Measurements from ENCODE around the gene RFX8.

DNA sequence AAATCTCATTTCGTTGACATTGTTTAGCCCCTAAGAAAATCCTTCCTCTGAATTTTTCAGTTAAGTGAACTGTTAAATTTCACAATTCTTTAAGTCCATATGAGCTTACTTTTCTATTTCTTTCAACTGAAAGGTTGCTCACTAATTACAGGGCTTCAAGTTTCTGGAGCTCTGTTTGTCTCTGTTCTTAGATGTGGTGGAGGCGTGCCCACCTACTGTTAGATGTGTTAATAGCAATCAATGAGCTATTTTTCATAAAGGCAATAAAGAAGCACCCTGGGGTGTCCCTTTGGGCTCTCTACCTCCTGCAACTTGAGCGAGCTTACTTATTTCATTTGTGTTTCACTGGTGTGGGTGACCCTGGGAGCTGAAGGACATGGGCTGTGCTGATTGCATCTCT lies 112.6 kb downstream of the RFX8 start:
- TF ChIP-seq, protein P1, sequence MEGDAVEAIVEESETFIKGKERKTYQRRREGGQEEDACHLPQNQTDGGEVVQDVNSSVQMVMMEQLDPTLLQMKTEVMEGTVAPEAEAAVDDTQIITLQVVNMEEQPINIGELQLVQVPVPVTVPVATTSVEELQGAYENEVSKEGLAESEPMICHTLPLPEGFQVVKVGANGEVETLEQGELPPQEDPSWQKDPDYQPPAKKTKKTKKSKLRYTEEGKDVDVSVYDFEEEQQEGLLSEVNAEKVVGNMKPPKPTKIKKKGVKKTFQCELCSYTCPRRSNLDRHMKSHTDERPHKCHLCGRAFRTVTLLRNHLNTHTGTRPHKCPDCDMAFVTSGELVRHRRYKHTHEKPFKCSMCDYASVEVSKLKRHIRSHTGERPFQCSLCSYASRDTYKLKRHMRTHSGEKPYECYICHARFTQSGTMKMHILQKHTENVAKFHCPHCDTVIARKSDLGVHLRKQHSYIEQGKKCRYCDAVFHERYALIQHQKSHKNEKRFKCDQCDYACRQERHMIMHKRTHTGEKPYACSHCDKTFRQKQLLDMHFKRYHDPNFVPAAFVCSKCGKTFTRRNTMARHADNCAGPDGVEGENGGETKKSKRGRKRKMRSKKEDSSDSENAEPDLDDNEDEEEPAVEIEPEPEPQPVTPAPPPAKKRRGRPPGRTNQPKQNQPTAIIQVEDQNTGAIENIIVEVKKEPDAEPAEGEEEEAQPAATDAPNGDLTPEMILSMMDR (IDR thresholded peaks at IDR 0.05) = no peak
- no peak for TF ChIP-seq POLR2A (IDR thresholded peaks at IDR 0.05)
